HEK293 (cell line): ENCODE data around the gene TNS3.

ENCODE experiments used
- CTCF ChIP-seq: fragments of 450-650 bp; formaldehyde crosslinking; IDR thresholded peaks from 2 replicates; pipeline ENCODE4 v1.5.1; 2016; ENCODE audit warnings: missing biosample characterization, missing genetic modification characterization
- REST ChIP-seq: fragments of 450-650 bp; formaldehyde crosslinking; IDR thresholded peaks from 2 replicates; pipeline ENCODE4 v1.5.1; 2016; ENCODE audit warnings: missing biosample characterization, missing genetic modification characterization
- TCF7L2 ChIP-seq: IDR thresholded peaks from 2 replicates; pipeline ENCODE4 v1.6.1; 2011; ENCODE audit warnings: low read depth, mild to moderate bottlenecking, inconsistent platforms, low read length, moderate library complexity, borderline replicate concordance
- ZBTB10 ChIP-seq: fragments of 450-650 bp; formaldehyde crosslinking; IDR thresholded peaks from 2 replicates; pipeline ENCODE4 v1.5.1; 2016; ENCODE audit warnings: missing biosample characterization, missing genetic modification characterization
- ZNF112 ChIP-seq: fragments of 450-650 bp; formaldehyde crosslinking; IDR thresholded peaks from 2 replicates; pipeline ENCODE4 v1.5.0; 2017; ENCODE audit warnings: missing biosample characterization, missing genetic modification characterization
- ZNF350 ChIP-seq: fragments of 450-650 bp; formaldehyde crosslinking; IDR thresholded peaks from 2 replicates; pipeline ENCODE4 v1.5.0; 2017; ENCODE audit warnings: missing biosample characterization, mild to moderate bottlenecking, missing genetic modification characterization
- ZNF623 ChIP-seq: fragments of 450-650 bp; formaldehyde crosslinking; IDR thresholded peaks from 2 replicates; pipeline ENCODE4 v1.5.1; 2016; ENCODE audit warnings: missing biosample characterization, missing genetic modification characterization
- ZNF658 ChIP-seq: fragments of 450-650 bp; formaldehyde crosslinking; IDR thresholded peaks from 2 replicates; pipeline ENCODE4; 2016; ENCODE audit warnings: missing biosample characterization, missing genetic modification characterization

DNA sequence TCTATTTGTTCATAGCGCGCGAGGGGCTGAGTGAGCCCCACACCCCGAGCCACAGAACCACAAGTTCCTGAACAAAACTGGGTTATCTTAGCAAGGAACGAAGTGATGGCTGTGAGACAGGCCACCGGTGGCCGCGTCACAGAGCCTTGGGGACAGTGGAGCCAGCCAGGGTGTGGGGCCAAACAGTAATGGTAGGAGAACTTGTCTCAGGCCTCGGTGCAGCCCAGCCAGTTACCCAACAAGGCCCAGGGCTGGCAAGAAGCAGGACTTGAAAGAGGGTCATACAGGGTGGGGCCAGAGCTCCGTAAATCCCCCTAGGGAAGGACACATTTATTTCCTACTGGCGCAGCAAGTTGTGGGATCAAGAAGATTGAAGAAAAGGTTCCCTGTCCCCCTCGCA, 39.4 kb upstream of the TNS3 start:
- no peak for TF ChIP-seq REST (tag by site-specific recombination)
- TF ChIP-seq ZNF112 (tag by site-specific recombination), result no peak
- no peak for TF ChIP-seq CTCF (tag by site-specific recombination)
- no peak for TF ChIP-seq ZNF658
- no peak for TF ChIP-seq ZNF350 (tag by site-specific recombination)
- TF ChIP-seq ZBTB10 (tag by site-specific recombination), result no peak
- no peak for TF ChIP-seq TCF7L2
- TF ChIP-seq ZNF623 (tag by site-specific recombination), result no peak
